DMS53 (cell line): ENCODE data around the gene ZCCHC9.
"Not testable (repeated sequence)": the region's sequence is repeated elsewhere in the genome, so short reads cannot be mapped to it uniquely, and the experiment has no call there.

Experiments
- DNase-seq: peaks from one replicate; lab custom pipeline; 2025; lab: John Stamatoyannopoulos, UW

The ZCCHC9 gene

DNA sequence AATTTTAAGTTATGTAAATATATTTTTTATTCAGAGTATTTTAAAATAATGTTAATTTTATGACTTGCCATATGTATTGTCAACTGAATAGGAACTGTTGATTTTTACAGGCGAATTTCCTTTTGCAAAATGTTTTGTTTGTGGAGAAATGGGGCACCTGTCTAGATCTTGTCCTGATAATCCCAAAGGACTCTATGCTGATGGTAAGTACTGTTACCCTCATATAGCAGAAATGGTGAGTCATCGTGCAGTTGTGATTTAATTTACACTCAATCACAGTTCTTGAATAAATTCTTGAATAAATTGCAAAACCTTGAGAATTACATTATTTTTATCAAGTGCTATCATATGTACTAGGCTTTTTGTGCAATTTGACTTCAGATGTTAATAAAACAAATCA lies 7.4 kb downstream of the ZCCHC9 start:
- DNase-seq: no peak

DNA sequence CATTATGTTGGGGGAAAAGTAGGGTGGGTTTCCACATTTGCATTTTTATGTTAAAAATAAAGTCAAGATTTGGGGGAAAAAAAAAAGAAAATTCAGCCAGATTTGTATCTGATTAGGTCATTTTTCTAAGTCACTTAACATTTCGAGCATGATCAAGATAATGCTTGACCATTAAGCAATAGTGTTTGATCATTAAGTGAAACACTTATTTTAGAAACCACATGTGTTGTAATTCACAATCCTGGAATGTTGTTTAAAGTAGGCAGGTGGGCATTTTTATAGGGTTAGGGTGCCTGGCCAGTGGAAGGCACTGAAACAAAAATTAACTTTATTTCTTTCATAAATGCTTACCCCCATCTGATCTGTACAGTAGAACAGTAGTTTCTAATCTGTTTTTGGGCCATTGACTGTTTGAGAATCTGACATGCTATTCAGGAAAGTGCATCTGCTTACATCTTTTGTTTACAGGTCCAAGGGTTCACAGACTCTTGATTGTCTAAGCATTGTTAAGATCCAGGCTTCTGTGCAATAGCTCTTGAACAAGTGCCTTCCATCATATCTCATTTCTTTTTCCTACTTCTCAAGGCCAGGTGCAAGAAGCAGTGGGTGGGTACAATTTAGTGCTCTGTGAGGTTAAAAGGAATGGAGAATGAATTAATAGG lies 9.1 kb downstream of the ZCCHC9 start:
- DNase-seq: peak; percentile 27

GRCh38 chr5:81313278-81313677 lies 11.9 kb downstream of the ZCCHC9 start:
- no peak for DNase-seq

DNA sequence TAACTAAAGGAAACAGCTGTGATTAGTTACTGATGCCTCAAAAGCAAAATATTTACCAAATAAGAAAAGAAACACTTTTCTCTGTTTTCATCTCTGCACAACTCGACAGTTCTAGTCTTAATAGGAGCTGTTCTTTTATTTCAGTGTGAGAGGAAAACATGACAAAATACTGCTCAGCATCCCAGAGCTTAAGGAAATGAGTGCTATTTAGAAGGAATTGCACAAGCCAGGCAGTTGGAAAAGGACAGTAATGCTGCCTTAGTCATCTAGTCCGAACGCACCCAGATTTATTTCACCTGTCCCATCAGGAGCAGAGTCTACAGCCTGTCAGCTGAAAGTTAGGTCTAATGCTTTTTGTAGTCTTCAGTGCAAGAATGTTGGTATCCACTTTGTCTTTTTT lies 12.3 kb downstream of the ZCCHC9 start:
- DNase-seq: no peak

- DNase-seq: no peak
Observed at GRCh38 chr5:81314581-81314980, 13.2 kb downstream of the ZCCHC9 start.

DNA sequence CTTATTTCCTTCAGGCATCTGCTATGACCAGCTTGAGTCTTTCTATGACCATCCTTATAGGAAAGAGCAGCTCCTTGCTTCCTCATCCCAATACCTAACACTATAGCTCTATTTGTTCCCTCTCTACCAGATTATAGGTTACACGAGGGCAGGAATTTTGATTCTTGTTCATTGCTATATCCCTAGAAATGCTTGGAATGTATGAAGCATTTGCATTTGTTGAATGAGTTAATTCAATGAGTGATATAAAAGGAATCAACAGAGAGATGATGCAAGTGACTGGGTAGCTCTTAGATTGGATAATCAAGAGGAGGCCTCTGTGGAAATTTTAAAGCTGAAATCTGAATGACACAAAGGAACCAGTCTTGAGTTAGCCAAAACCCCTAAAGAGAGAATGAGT lies 13.9 kb downstream of the ZCCHC9 start:
- DNase-seq: no peak

DNA sequence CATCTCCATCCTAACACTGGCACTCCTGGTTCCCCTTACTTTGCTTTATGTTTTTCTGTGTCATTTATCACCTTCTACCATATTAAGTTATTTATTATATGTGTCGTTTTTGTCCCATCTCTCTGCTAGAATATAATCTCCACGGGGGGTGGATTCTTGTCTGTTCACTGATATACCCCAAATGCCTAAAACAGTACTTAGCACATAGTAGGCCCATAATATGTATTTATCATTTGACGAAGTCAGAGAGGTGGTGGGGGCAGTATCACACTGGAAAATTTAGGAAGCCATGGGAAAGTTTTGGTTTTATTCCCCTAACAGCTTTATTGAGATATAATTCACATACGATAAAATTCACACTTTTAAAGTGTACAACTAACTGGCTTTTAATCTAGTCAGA lies 14.4 kb downstream of the ZCCHC9 start:
- DNase-seq: no peak

- DNase-seq: no peak
Observed at GRCh38 chr5:81316571-81316970, 15.2 kb downstream of the ZCCHC9 start.

DNA sequence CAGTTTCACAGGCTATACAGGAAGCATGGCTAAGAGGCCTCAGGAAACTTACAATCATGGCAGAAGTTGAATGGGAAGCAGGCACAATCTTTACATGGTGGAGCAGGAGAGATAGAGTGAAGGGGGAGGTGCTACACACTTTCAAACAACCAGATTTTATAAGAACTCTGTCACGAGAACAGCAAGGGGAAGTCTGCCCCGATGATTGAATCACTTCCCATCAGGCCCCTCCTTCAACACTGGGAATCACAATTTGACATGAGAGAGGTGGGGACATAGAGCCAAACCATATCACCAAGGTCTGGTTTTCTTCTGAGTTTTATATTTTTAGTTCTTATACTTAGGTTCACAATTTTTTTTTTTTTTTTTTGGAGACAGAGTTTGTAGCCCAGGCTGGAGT lies 16.1 kb downstream of the ZCCHC9 start:
- DNase-seq: no peak

- no peak for DNase-seq
Observed at GRCh38 chr5:81326554-81326953, 25.2 kb downstream of the ZCCHC9 start.

DNA sequence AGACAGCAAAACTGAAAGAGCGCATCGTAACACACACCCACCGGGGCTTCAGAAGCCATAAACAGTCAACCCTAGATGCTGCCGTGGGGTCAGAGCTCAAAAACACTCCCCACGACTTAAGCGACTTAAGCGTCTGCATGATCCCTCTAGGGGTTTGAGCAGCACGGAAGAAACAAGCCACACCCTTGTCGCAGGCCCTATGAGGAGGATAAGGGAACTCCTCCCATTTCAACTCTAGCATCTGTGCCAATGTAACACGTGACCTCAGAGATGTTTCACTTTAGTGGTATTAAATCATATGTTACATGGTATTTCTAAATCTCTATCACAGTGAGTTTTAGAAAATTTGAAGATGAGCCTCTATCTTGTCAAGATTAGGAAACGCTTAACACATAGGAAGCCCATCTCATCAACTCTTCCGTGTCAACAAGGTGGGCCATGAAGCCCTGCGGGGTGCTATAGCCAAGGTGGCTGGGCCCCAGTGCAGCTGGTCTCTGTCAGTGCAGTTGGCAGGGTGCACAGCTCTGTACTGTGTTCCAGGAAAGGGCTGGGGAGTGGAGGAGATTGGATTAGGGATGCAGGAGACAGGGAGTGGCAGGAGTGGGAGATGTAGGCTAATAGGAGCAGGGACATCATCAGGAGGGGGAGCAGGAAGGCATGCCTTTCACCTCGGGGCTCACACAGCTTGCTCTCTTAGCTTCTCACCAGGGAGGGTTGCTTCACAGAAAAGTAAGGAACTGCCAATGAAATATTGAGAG lies 33.1 kb downstream of the ZCCHC9 start:
- no peak for DNase-seq

DNA sequence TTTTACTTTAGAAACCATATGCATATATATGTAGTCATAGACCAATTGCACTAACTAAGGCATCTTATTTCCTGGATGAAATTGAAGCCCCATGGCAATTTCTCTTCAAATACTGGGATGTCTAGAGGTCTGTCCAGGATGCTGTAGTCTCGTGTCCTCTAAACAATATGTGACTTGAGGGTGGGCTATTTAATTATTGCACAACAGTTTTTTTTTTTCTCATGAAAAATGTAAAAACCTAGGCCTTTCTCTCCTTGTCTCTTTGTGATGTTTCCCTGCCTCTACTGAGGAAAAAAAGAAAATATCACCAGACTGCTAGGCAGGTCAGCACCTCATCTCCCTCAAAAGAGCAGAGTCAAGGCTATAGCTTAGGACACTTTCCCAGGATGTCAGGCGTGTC lies 34.6 kb downstream of the ZCCHC9 start:
- DNase-seq: no peak

DNA sequence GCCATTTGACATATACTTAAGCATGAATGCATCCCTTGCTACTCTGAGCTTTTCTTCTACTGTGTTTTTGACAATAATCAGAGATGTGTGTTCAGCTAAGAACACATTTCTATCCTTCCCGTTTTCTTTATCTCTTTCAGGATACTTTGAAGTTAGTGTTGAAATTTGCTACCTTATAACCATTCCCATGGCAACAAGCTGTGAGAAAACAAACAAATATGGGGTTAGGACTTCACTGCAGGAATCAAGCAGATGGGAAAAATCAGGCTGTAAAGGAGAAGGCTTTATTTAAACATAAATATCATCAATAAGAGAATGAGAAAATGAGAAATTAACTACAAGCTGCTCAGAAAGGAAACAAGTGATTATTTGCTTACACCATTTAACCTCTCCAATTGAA lies 35.2 kb downstream of the ZCCHC9 start:
- DNase-seq: peak; percentile 32

DNA sequence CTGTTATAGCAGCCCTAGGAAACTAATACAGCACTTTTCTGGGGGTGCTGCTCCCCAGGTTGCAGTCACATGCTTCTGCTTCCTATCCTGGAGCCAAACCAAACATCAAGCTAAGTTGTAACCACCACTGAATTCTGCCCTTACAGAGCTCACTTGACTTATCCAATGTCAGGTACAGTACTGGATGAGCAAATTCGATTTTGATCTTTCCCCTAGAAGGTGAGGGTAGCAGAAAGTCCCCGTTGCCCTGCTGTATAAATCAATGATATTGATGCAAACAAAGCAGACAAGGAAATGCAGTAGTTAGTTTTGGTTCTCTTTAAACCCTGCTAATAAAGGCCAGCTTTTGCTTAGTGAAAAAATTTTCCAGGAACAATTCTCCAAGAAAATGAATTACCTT lies 36.4 kb downstream of the ZCCHC9 start:
- no peak for DNase-seq

DNA sequence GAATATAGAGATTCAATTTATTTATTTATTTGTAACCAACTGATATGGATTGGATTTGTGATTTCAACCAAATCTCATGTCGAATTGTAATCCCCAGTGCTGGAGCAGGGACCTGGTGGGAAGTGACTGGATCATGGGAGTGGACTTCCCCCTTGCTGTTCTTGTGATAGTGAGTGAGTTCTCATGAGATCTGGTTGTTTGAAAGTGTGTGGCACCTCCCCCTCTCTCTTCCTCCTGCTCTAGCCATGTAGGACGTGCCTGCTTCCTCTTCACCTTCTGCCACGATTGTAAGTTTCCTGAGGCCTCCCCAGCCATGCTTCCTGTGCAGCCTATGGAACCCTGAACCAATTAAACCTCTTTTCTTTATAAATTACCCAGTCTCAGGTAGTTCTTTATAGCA lies 36.8 kb downstream of the ZCCHC9 start:
- DNase-seq: not testable (repeated sequence)

DNA sequence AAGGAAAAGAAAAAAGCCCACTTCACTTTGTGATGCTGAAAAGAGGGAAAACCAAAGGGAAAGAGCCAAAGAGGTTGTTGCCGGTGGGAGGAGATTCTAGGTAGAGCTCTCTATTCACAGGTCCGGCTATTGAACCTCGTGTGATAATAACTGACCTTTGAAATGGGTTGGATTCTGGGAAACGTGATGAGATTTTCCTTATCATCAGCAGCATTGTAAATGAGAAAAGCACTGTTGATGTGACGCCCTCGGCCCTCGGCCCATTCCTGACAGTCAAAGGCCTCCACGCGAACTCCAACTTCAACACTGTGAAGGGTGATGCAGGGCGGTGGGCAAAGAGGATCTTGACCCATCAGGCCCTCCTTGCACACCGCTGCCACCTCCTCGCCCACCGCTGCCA lies 43.3 kb downstream of the ZCCHC9 start:
- no peak for DNase-seq

- DNase-seq: no peak
Observed at GRCh38 chr5:81345411-81346003, 44.1 kb downstream of the ZCCHC9 start.

DNA sequence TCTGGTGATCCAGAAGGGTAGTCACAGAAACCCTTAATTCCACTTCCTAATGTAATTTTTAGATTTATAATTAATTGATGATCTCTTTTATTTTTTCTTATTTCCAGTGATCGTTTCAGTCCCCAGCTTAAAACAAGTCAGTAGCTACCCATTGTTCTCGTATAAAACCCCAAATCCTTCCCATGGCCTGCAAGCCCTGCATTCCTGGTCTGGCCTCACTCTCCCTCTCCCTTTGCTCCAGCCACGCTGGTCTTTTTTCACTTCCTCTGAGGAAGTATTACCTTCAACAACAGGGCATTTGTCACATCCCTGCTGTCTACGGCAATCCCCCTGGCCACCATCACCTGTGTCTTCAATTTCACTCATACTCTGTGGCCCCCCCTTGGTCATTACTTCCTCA lies 47.8 kb downstream of the ZCCHC9 start:
- no peak for DNase-seq

GRCh38 chr5:81350507-81350906 lies 49.1 kb downstream of the ZCCHC9 start:
- DNase-seq: no peak

DNA sequence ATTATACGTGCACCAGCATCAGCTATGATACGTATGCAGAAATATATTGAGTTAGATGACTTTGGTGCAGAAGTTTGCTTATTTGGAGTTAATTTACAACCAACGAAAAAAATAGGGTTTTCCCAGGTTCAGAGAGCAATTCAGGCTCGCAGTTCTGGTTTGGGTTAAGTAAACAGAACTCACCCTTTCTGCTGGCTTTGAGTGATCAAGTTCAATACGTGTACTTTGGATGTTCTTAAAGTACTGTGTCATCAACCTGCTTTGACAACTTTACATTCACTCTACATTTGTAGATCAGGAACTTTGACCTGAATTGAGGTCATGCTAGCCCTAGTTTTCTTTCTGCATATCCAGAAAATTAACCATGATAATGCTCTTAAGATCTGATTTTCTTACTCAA lies 51.8 kb downstream of the ZCCHC9 start:
- peak; percentile 25 for DNase-seq

DNA sequence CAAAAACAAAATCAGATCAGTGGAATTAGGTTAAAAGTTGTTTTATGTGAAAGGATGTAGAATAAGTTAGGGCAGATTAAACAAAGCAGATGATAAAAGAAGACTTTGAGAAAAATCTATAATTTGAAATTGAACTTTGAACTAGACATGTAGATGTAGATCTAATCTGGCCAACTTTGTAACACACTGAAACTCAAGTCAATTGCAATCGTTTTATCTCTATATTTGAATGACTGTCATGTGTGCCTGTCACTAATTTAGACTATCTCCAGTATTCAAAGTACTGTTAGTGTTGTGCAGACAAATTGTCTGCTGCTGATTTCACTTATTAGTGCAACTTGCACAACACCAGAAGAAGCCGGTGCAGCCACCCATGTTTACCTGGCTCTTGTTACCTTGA lies 52.7 kb downstream of the ZCCHC9 start:
- no peak for DNase-seq

- DNase-seq: peak; percentile 37
Observed at GRCh38 chr5:81355291-81356251, 54.2 kb downstream of the ZCCHC9 start.
